DMS 273 treated with DMSO at 0.1 percent for 48 hours (cell line): ENCODE measurements around the gene NT5C.

Source experiments
- DNase-seq: peaks from one replicate; lab custom pipeline; 2025; lab: John Stamatoyannopoulos, UW

NT5C gene

GRCh38 chr17:75093548-75094158, 37.9 kb downstream of the NT5C start:
- no peak for DNase-seq

GRCh38 chr17:75091855-75092327, 39.7 kb downstream of the NT5C start:
- DNase-seq = no peak

DNA sequence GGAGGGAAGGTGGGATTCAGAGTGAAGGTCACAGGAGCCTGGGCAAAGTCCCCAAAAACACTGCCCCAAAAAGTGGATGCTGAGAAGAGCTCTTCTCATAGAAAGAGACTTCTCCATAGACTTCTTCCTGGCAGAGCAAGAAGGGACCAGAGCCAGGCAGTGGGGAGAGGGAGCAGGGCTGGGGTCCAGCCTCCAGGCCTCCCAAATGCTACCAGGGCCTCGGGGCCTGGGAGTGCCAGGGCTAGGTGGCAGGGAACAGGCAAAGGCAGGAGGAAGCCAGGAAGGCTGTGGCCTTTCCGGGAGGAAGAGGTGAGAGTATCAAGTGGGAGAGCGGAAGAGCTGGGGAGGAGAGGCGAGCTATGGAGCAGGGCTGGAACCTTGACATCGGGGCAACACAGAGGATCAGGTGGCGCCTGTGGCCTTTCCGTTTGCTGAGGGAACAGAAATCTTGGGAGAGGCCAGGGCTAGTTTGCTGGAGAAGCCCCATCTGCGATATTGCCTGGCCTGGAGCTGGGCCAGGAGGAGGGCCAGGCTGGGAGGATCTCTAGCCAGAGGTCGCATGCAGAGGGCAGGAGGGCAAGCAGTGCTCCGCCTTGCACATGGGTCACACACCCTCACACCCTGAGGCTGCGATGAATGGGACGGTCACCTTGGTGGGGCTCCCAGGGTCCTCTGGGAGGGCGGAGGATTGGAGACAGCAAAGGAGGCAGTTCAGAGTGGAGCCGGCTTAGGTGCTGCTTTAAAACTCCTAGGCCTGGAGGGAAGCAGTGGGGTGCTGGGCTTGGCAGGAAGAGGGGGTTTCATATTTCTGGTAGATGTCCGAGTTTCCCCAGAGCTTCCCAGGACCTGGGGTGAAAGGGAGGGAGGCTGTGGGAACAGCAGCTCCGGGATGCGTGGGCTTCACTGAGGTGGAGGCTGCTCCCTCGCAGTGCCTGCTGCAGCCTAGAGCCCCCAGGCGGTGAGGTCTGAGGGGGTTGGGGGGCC, 40.4 kb downstream of the NT5C start:
- no peak for DNase-seq

GRCh38 chr17:75088465-75089417, 42.8 kb downstream of the NT5C start:
- DNase-seq = no peak

DNA sequence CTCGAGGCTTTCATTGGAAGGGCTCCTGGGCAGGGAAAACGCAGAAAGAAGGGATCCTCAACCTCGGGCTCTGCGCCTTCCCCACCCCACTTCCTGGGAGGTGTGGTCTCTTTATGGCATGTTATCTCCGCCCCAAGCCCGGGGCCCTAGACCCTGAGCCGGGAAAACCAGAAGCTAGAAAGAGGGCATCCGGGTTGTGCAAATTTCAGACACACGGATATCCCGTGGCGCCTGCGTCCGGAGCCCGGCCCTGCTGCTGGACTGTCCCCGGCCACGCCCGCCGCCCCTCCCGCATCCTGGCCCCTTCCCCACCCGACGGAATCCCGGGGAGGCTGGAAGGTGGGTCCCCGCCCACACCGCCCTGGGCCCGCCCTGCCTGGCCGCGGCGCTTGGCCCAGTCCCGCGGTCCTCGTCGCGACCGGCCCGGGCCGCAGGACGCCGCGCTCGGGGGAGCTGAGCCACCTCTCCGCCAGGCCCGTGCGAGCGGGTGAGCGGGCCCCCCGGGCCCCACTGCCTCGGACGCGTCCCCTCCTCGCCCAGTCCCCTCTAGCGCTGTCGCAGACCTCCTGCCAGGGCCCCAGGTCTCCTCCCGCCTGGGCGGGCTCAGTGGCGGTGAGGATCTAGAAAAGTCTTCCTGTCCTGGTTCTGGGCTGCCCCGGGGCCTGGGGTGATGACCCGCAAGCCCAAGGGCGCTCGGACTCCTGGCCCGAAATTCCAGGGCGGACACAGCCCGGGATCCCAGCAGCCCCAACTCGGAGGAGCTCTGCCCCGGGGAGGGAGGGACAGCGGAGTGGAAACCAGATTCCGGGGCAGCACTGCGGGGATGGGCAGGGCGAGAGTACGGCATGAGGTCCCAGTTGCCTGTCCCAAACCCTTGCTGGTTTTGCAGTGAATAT, 43.7 kb downstream of the NT5C start, which contains the start of gene SLC16A5:
TSS of gene SLC16A5 (plus strand) at position 397 of the 896 bp plus-strand sequence. CDS start 5,683 bp downstream, outside the sequence.
- DNase-seq = no peak

DNA sequence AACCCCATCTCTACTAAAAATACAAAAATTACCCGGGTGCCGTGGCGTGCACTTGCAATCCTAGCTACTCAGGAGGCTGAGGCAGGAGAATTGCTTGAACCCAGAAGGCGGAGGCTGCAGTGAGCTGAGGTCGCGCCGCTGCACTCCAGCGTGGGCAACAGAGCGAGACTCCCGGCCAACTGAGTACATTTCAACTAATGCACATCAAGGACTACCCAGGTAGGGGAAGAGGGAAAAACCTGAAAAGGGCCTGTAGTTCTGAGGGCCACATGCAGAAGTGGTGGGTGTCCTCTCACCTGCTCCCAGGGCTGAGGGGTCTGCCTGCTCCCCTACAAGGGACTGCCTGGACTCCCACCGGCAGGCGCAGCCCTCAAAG, 44.4 kb downstream of the NT5C start:
- DNase-seq = no peak

DNA sequence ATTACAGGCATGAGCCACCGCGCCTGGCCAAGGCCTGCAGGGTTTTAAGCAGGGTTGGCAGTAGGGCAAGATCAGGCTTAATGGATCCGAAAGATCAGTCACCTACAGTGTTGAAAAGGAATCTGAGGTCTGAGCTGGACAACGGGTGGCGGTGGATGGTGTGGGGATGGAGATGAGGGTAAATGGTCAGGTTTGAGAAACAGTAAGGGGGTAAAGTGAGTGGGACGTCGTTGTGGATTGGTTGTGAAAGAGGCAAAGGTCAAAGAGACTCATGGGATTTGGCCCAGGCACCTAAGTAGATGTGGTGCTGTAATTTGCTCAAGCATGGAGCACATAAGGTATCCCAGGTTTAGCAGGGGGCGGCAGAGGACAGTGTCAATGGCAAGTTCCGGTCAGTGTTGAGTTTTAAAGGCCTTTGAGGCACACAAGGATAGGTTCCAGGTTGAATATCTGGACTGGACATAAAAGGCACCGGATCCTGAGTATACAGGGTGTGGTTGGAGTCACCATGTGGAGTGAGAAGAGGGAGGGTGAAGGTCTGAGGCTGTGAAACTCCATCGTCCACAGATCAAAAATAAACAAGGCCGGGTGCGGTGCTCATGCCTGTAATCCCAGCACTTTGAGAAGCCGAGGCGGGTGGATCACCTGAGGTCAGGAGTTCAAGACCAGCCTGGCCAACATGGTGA, 44.9 kb downstream of the NT5C start:
- DNase-seq = no peak

GRCh38 chr17:75084039-75084660, 47.4 kb downstream of the NT5C start:
- DNase-seq = no peak

DNA sequence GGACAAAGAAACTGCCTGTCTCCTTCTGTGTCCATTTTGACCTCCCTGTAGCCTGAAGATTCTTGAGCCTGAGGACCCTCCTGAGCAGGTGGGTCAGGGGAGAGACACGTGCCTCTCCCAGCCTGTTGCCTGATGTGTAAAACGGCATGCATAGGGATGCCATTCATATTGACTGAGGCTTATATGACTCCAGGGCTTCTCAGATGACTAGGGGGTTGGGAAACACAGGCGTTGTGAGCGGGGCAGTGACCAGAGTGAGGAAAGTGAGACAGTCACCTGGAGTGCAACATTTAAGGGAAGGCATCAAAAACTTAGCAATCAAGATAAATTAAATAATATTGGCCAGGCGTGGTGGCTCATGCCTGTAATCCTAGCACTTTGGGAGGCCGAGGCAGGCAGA, 48.9 kb downstream of the NT5C start:
- DNase-seq = no peak

GRCh38 chr17:75081611-75082540, 49.7 kb downstream of the NT5C start:
- no peak for DNase-seq
